ENCODE results near the gene NISCH. TPM values are rescaled to one million over a fixed set of nuclear protein-coding genes. Genes with fewer than 3 reads are reported as not detected.
A peak's percentile ranks its signal among the peaks of the same experiment; 100 is the strongest.

NISCH gene
- total RNA-seq, result 47.2 TPM
- 10 to 100 TPM; 53.9 to 91.9 (median 68.9) TPM for polyA plus RNA-seq (ENCODE audit: insufficient read depth in 1 of 8, insufficient read length in 8 of 8, low replicate concordance in 1 of 8)
- long read RNA-seq, donor 1, full-length matches to known transcripts, result 2 of 2 reads
- long read RNA-seq, donor 1, partial matches to known transcripts, result 0 of 2 reads
- long read RNA-seq, donor 1, other reads (novel, unspliced or antisense), result 0 of 2 reads
- long read RNA-seq, donor 2, result 0 reads
- long read RNA-seq, donor 3, full-length matches to known transcripts, result 13 of 55 reads
- long read RNA-seq, donor 3, partial matches to known transcripts, result 42 of 55 reads
- long read RNA-seq, donor 3, other reads (novel, unspliced or antisense), result 0 of 55 reads
- long read RNA-seq, donor 4, partial matches to known transcripts, result 10 of 17 reads
- long read RNA-seq, donor 4, other reads (novel, unspliced or antisense), result 0 of 17 reads
- long read RNA-seq, donor 5, partial matches to known transcripts, result 112 of 118 reads
- long read RNA-seq, donor 5, other reads (novel, unspliced or antisense), result 0 of 118 reads
- long read RNA-seq, donor 6, full-length matches to known transcripts, result 6 of 84 reads
- long read RNA-seq, donor 6, partial matches to known transcripts, result 78 of 84 reads
- long read RNA-seq, donor 6, other reads (novel, unspliced or antisense), result 0 of 84 reads
- long read RNA-seq, donor 7, partial matches to known transcripts, result 79 of 84 reads
- long read RNA-seq, donor 7, other reads (novel, unspliced or antisense), result 0 of 84 reads
- long read RNA-seq, donor 8, partial matches to known transcripts, result 0 of 4 reads
- long read RNA-seq, donor 8, other reads (novel, unspliced or antisense), result 0 of 4 reads
- long read RNA-seq, donor 9, partial matches to known transcripts, result 70 of 72 reads
- long read RNA-seq, donor 9, other reads (novel, unspliced or antisense), result 0 of 72 reads
- long read RNA-seq, donor 10, partial matches to known transcripts, result 15 of 16 reads
- long read RNA-seq, donor 10, other reads (novel, unspliced or antisense), result 0 of 16 reads
- long read RNA-seq, donor 11, partial matches to known transcripts, result 16 of 19 reads
- long read RNA-seq, donor 11, other reads (novel, unspliced or antisense), result 0 of 19 reads

- WGBS (ENCODE audit: insufficient coverage), result 1% methylated on average over 85 of the region's 86 CpGs
- Histone ChIP-seq H3K36me3 (ENCODE audit: control insufficient read depth, insufficient read depth, low read length) (peaks cover 27% of the 10 kb centered on the region), H3K4me3 (ENCODE audit: low read length) (peak within 1 kb of the TSS; percentile 99), H3K27me3 (ENCODE audit: control insufficient read depth, insufficient read depth, low read length) (no peaks in the 10 kb centered on the region), H3K4me1 (ENCODE audit: control insufficient read depth, insufficient read depth, low read length) (peaks cover 55% of the 10 kb centered on the region), H3K9me3 (replicated peaks; ENCODE audit: control insufficient read depth, low read depth, low read length) (no peaks in the 10 kb centered on the region), H3K27ac (ENCODE audit: low read length) (peak within 1 kb of the TSS; percentile 92)
- DNase-seq, result peak; percentile 92
Measured at GRCh38 chr3:52455283-52456168, at the start of gene NISCH. Gene NISCH, plus strand, starts transcription at chr3:52455604. Its CDS starts 38 bp downstream, at chr3:52455642.

GRCh38 chr3:52406231-52406661 lies 49.2 kb upstream of the NISCH start:
- H3K4me3 ChIP-seq (ENCODE audit: low read length), result no peak overlapping the region
- 97% methylated on average over 11 of the region's 11 CpGs for WGBS (ENCODE audit: insufficient coverage)
- no peak for DNase-seq

GRCh38 chr3:52406791-52407510 lies 48.5 kb upstream of the NISCH start:
- Histone ChIP-seq H3K36me3 (ENCODE audit: control insufficient read depth, insufficient read depth, low read length) (peaks cover 64% of the 10 kb centered on the region), H3K9me3 (replicated peaks; ENCODE audit: control insufficient read depth, low read depth, low read length) (no peaks in the 10 kb centered on the region), H3K27me3 (ENCODE audit: control insufficient read depth, insufficient read depth, low read length) (no peaks in the 10 kb centered on the region), H3K4me3 (ENCODE audit: low read length) (no peak overlapping the region), H3K27ac (ENCODE audit: low read length) (no peak overlapping the region), H3K4me1 (ENCODE audit: control insufficient read depth, insufficient read depth, low read length) (peaks cover 31% of the 10 kb centered on the region)
- DNase-seq, result no peak
- 96% methylated on average over 14 of the region's 20 CpGs for WGBS (ENCODE audit: insufficient coverage)

More at GRCh38 chr3:52406231-52406661, 49.2 kb upstream of the NISCH start:
- H3K4me1 ChIP-seq (ENCODE audit: control insufficient read depth, insufficient read depth, low read length), result peaks cover 24% of the 10 kb centered on the region
- no peak overlapping the region for H3K27ac ChIP-seq (ENCODE audit: low read length)
- no peaks in the 10 kb centered on the region for H3K27me3 ChIP-seq (ENCODE audit: control insufficient read depth, insufficient read depth, low read length)
- H3K36me3 ChIP-seq (ENCODE audit: control insufficient read depth, insufficient read depth, low read length), result peaks cover 71% of the 10 kb centered on the region
- H3K9me3 ChIP-seq (replicated peaks; ENCODE audit: control insufficient read depth, low read depth, low read length), result no peaks in the 10 kb centered on the region

GRCh38 chr3:52407779-52408178 lies 47.6 kb upstream of the NISCH start:
- no peaks in the 10 kb centered on the region for H3K9me3 ChIP-seq (replicated peaks; ENCODE audit: control insufficient read depth, low read depth, low read length)
- no peaks in the 10 kb centered on the region for H3K27me3 ChIP-seq (ENCODE audit: control insufficient read depth, insufficient read depth, low read length)
- H3K4me3 ChIP-seq (ENCODE audit: low read length), result no peak overlapping the region
- 80% methylated on average over 1 of the region's 3 CpGs for WGBS (ENCODE audit: insufficient coverage)
- H3K4me1 ChIP-seq (ENCODE audit: control insufficient read depth, insufficient read depth, low read length), result peaks cover 33% of the 10 kb centered on the region
- H3K36me3 ChIP-seq (ENCODE audit: control insufficient read depth, insufficient read depth, low read length), result peaks cover 56% of the 10 kb centered on the region
- DNase-seq, result no peak
- H3K27ac ChIP-seq (ENCODE audit: low read length), result no peak overlapping the region

GRCh38 chr3:52408466-52408865 lies 46.9 kb upstream of the NISCH start:
- no peak for DNase-seq
- Histone ChIP-seq H3K4me1 (ENCODE audit: control insufficient read depth, insufficient read depth, low read length) (peaks cover 31% of the 10 kb centered on the region), H3K27me3 (ENCODE audit: control insufficient read depth, insufficient read depth, low read length) (no peaks in the 10 kb centered on the region), H3K4me3 (ENCODE audit: low read length) (no peak overlapping the region), H3K36me3 (ENCODE audit: control insufficient read depth, insufficient read depth, low read length) (peaks cover 49% of the 10 kb centered on the region), H3K27ac (ENCODE audit: low read length) (no peak overlapping the region), H3K9me3 (replicated peaks; ENCODE audit: control insufficient read depth, low read depth, low read length) (no peaks in the 10 kb centered on the region)
- no CpG with 5 or more reads among the region's 8 CpGs for WGBS (ENCODE audit: insufficient coverage)

- Histone ChIP-seq H3K36me3 (ENCODE audit: control insufficient read depth, insufficient read depth, low read length) (peaks cover 19% of the 10 kb centered on the region), H3K9me3 (replicated peaks; ENCODE audit: control insufficient read depth, low read depth, low read length) (no peaks in the 10 kb centered on the region), H3K4me3 (ENCODE audit: low read length) (no peak overlapping the region), H3K27me3 (ENCODE audit: control insufficient read depth, insufficient read depth, low read length) (no peaks in the 10 kb centered on the region), H3K4me1 (ENCODE audit: control insufficient read depth, insufficient read depth, low read length) (peaks cover 25% of the 10 kb centered on the region), H3K27ac (ENCODE audit: low read length) (no peak overlapping the region)
- no peak for DNase-seq
- WGBS (ENCODE audit: insufficient coverage), result no CpG with 5 or more reads among the region's 3 CpGs
Measured at GRCh38 chr3:52415800-52416199, 39.6 kb upstream of the NISCH start.

GRCh38 chr3:52420388-52420787 lies 35.0 kb upstream of the NISCH start:
- no CpG with 5 or more reads among the region's 2 CpGs for WGBS (ENCODE audit: insufficient coverage)
- DNase-seq, result peak; percentile 70
- Histone ChIP-seq H3K4me1 (ENCODE audit: control insufficient read depth, insufficient read depth, low read length) (peaks cover 23% of the 10 kb centered on the region), H3K27ac (ENCODE audit: low read length) (peak overlapping the region; percentile 29), H3K36me3 (ENCODE audit: control insufficient read depth, insufficient read depth, low read length) (peaks cover 8% of the 10 kb centered on the region), H3K27me3 (ENCODE audit: control insufficient read depth, insufficient read depth, low read length) (no peaks in the 10 kb centered on the region), H3K9me3 (replicated peaks; ENCODE audit: control insufficient read depth, low read depth, low read length) (no peaks in the 10 kb centered on the region), H3K4me3 (ENCODE audit: low read length) (no peak overlapping the region)

- no CpG with 5 or more reads among the region's 3 CpGs for WGBS (ENCODE audit: insufficient coverage)
Measured at GRCh38 chr3:52422669-52423068, 32.7 kb upstream of the NISCH start.

GRCh38 chr3:52423173-52423572 lies 32.2 kb upstream of the NISCH start:
- no peak for DNase-seq
- H3K27ac ChIP-seq (ENCODE audit: low read length), result no peak overlapping the region
- no peaks in the 10 kb centered on the region for H3K27me3 ChIP-seq (ENCODE audit: control insufficient read depth, insufficient read depth, low read length)
- H3K4me3 ChIP-seq (ENCODE audit: low read length), result no peak overlapping the region
- 14% methylated on average over 2 of the region's 5 CpGs for WGBS (ENCODE audit: insufficient coverage)
- no peaks in the 10 kb centered on the region for H3K9me3 ChIP-seq (replicated peaks; ENCODE audit: control insufficient read depth, low read depth, low read length)
- peaks cover 23% of the 10 kb centered on the region for H3K4me1 ChIP-seq (ENCODE audit: control insufficient read depth, insufficient read depth, low read length)
- H3K36me3 ChIP-seq (ENCODE audit: control insufficient read depth, insufficient read depth, low read length), result peaks cover 8% of the 10 kb centered on the region

More at GRCh38 chr3:52422669-52423068, 32.7 kb upstream of the NISCH start:
- H3K27me3 ChIP-seq (ENCODE audit: control insufficient read depth, insufficient read depth, low read length), result no peaks in the 10 kb centered on the region
- peaks cover 23% of the 10 kb centered on the region for H3K4me1 ChIP-seq (ENCODE audit: control insufficient read depth, insufficient read depth, low read length)
- no peak overlapping the region for H3K27ac ChIP-seq (ENCODE audit: low read length)
- H3K9me3 ChIP-seq (replicated peaks; ENCODE audit: control insufficient read depth, low read depth, low read length), result no peaks in the 10 kb centered on the region
- H3K4me3 ChIP-seq (ENCODE audit: low read length), result no peak overlapping the region
- DNase-seq, result no peak
- H3K36me3 ChIP-seq (ENCODE audit: control insufficient read depth, insufficient read depth, low read length), result peaks cover 8% of the 10 kb centered on the region

Data from muscle of leg (tissue), 16 donors.